H1 (cell line): ENCODE data around the gene NHS. TPM values are rescaled to one million over a fixed set of nuclear protein-coding genes. Genes with fewer than 3 reads are reported as not detected.

ENCODE experiments used
- CTCF ChIA-PET: fragments of 300-600 bp; sonication (Branson Sonifier 250); formaldehyde crosslinking; loops from one replicate; lab custom pipeline; 2021; ENCODE audit not compliant: partially characterized antibody; lab: Charles Lee
- POLR2A ChIA-PET: fragments of 300-600 bp; sonication (Branson Sonifier 250); formaldehyde crosslinking; loops from one replicate; lab custom pipeline; 2021; ENCODE audit warnings: inconsistent platforms; ENCODE audit not compliant: partially characterized antibody; lab: Charles Lee
- DNase-seq, 2 experiments: peaks; one replicate each; pipeline versions ENCODE4 v3.0.0 to v3.0.0-alpha.2; 2010 to 2022; ENCODE audit warnings: low spot score in 2 of 2, low read depth in 1 of 2, mixed read lengths in 1 of 2
- FAIRE-seq: peaks from 2 replicates; lab custom pipeline; 2011; peaks lifted over from hg19 to GRCh38; lab: Jason Lieb, UNC
- H2AFZ ChIP-seq: 2 replicates; pipeline ENCODE4 v1.8.1; 2012; ENCODE audit warnings: low read length, inconsistent platforms
- H2AK5ac ChIP-seq: 2 replicates; pipeline ENCODE4 v1.6.1; 2013; ENCODE audit warnings: low read depth, low read length
- H2BK120ac ChIP-seq: replicated peaks from 2 replicates; pipeline ENCODE3; 2013; ENCODE audit warnings: low read depth, low read length, inconsistent platforms
- H2BK12ac ChIP-seq: 2 replicates; pipeline ENCODE4 v1.6.1; 2013; ENCODE audit warnings: low read depth, low read length
- H2BK15ac ChIP-seq: 2 replicates; pipeline ENCODE4 v1.6.1; 2013; ENCODE audit warnings: low read length
- H2BK20ac ChIP-seq: 2 replicates; pipeline ENCODE4 v1.6.1; 2013; ENCODE audit warnings: low read length
- H2BK5ac ChIP-seq: 2 replicates; pipeline ENCODE4 v1.6.1; 2013; ENCODE audit warnings: low read depth, low read length
- H3K14ac ChIP-seq: 2 replicates; pipeline ENCODE4 v1.6.1; 2013; ENCODE audit warnings: inconsistent platforms; ENCODE audit not compliant: insufficient read length
- H3K18ac ChIP-seq: 2 replicates; pipeline ENCODE4 v1.6.1; 2013; ENCODE audit warnings: low read length; ENCODE audit errors: extremely low read depth
- H3K23ac ChIP-seq: 2 replicates; pipeline ENCODE4 v1.6.1; 2013; ENCODE audit warnings: inconsistent platforms; ENCODE audit not compliant: insufficient read length
- H3K23me2 ChIP-seq: 2 replicates; pipeline ENCODE4 v1.6.1; 2013; ENCODE audit warnings: low read depth, low read length
- H3K27ac ChIP-seq: 2 replicates; pipeline ENCODE4 v1.6.1; 2011; ENCODE audit warnings: low read depth, low read length, inconsistent platforms
- H3K27me3 ChIP-seq, 4 experiments: replicated peaks in 1 of 4; 1 replicate in 1 of 4; 2 replicates in 3 of 4; pipeline versions ENCODE4 v1.6.1 to v1.8.1; 2011 to 2013; ENCODE audit warnings: low read length in 3 of 4, mild to moderate bottlenecking in 3 of 4, inconsistent platforms in 2 of 4, mixed read lengths in 2 of 4, moderate library complexity in 1 of 4; ENCODE audit not compliant: control insufficient read depth in 3 of 4, insufficient read depth in 3 of 4; ENCODE audit errors: extremely low read depth in 1 of 4
- H3K36me3 ChIP-seq, 4 experiments: 2 replicates each; pipeline versions ENCODE4 v1.6.1 to v1.8.1; 2011 to 2013; ENCODE audit warnings: mild to moderate bottlenecking in 4 of 4, low read length in 3 of 4, moderate library complexity in 2 of 4, control low read depth in 1 of 4, inconsistent platforms in 1 of 4; ENCODE audit not compliant: insufficient read depth in 4 of 4, control insufficient read depth in 2 of 4
- H3K4ac ChIP-seq: replicated peaks from 2 replicates; pipeline ENCODE3; 2013; ENCODE audit warnings: low read length, low read depth, mixed read lengths, inconsistent platforms; ENCODE audit not compliant: insufficient read length
- H3K4me1 ChIP-seq, 4 experiments: replicated peaks in 1 of 4; 1 replicate in 1 of 4; 2 replicates in 3 of 4; pipeline versions ENCODE4 v1.6.1 to v1.8.1; 2011 to 2013; ENCODE audit warnings: low read length in 3 of 4, inconsistent platforms in 2 of 4, mixed read lengths in 1 of 4; ENCODE audit not compliant: insufficient read depth in 4 of 4, control insufficient read depth in 3 of 4
- H3K4me2 ChIP-seq, 2 experiments: 2 replicates each; pipeline versions ENCODE4 v1.6.1 to v1.8.1; 2011 to 2013; ENCODE audit warnings: low read depth in 2 of 2, low read length in 2 of 2, control low read depth in 1 of 2, inconsistent platforms in 1 of 2, mild to moderate bottlenecking in 1 of 2; ENCODE audit not compliant: insufficient read depth in 1 of 2
- H3K4me3 ChIP-seq, 4 experiments: fragments of 200-600, 300-600 bp in 1 of 4; sonication (generic), shearing (Covaris generic), sonication (Bioruptor Twin) in 1 of 4; 2 replicates each; pipeline versions ENCODE4 v1.5.1 to v1.8.1; 2011 to 2016; ENCODE audit warnings: low read length in 4 of 4, low read depth in 3 of 4, control low read depth in 2 of 4, inconsistent platforms in 2 of 4, mild to moderate bottlenecking in 2 of 4, mixed read lengths in 1 of 4, moderate library complexity in 1 of 4; ENCODE audit not compliant: insufficient read depth in 2 of 4; ENCODE audit errors: extremely low read depth in 1 of 4
- H3K56ac ChIP-seq: replicated peaks from 2 replicates; pipeline ENCODE3; 2013; ENCODE audit warnings: low read depth, mild to moderate bottlenecking, mixed read lengths, low read length, inconsistent platforms; ENCODE audit not compliant: insufficient read length
- H3K79me1 ChIP-seq: 2 replicates; pipeline ENCODE4 v1.6.1; 2013; ENCODE audit warnings: low read depth, low read length, control low read depth
- H3K79me2 ChIP-seq, 2 experiments: 2 replicates each; pipeline versions ENCODE4 v1.6.1 to v1.8.1; 2012 to 2013; ENCODE audit warnings: low read length in 2 of 2, mild to moderate bottlenecking in 2 of 2, inconsistent platforms in 1 of 2; ENCODE audit not compliant: insufficient read depth in 2 of 2, control insufficient read depth in 1 of 2
- H3K9ac ChIP-seq, 4 experiments: replicated peaks in 1 of 4; 1 replicate in 1 of 4; 2 replicates in 3 of 4; pipeline versions ENCODE4 v1.6.1 to v1.8.1; 2011 to 2013; ENCODE audit warnings: low read depth in 3 of 4, low read length in 3 of 4, control low read depth in 2 of 4, mild to moderate bottlenecking in 2 of 4, moderate library complexity in 2 of 4, inconsistent platforms in 1 of 4; ENCODE audit errors: extremely low read depth in 1 of 4
- H3K9me3 ChIP-seq, 2 experiments: 2 replicates each; pipeline versions ENCODE4 v1.6.1 to v1.8.1; 2012 to 2013; ENCODE audit warnings: mild to moderate bottlenecking in 2 of 2, moderate library complexity in 2 of 2, control low read depth in 1 of 2, inconsistent platforms in 1 of 2, low read depth in 1 of 2, low read length in 1 of 2, mixed read lengths in 1 of 2; ENCODE audit not compliant: insufficient read depth in 2 of 2
- H4K20me1 ChIP-seq, 2 experiments: replicated peaks in 1 of 2; 2 replicates each; pipeline versions ENCODE3 to v1.8.1; 2011 to 2013; ENCODE audit warnings: inconsistent platforms in 2 of 2, low read length in 2 of 2, mild to moderate bottlenecking in 1 of 2; ENCODE audit not compliant: insufficient read depth in 2 of 2, control insufficient read depth in 1 of 2
- H4K5ac ChIP-seq: 2 replicates; pipeline ENCODE4 v1.6.1; 2013; ENCODE audit warnings: low read length, low read depth, mixed read lengths, inconsistent platforms; ENCODE audit not compliant: insufficient read length
- H4K8ac ChIP-seq: 2 replicates; pipeline ENCODE4 v1.8.0; 2013; ENCODE audit warnings: mild to moderate bottlenecking, moderate library complexity, low read length, inconsistent platforms; ENCODE audit not compliant: insufficient read depth; ENCODE audit errors: extremely low read depth
- H4K91ac ChIP-seq: replicated peaks from 2 replicates; pipeline ENCODE3; 2013; ENCODE audit warnings: low read length, mixed read lengths, inconsistent platforms; ENCODE audit not compliant: insufficient read length
- CEBPB ChIP-seq: IDR thresholded peaks from 2 replicates; pipeline ENCODE4 v1.6.1; 2012; ENCODE audit warnings: low read depth, low read length
- KDM4A ChIP-seq: IDR thresholded peaks from one replicate; pipeline ENCODE4 v1.7.1; 2012; ENCODE audit warnings: low read depth, mild to moderate bottlenecking, moderate library complexity, low read length, inconsistent platforms; ENCODE audit not compliant: severe bottlenecking
- SP1 ChIP-seq: IDR thresholded peaks from 2 replicates; pipeline ENCODE4 v1.6.1; 2011; ENCODE audit warnings: low read depth, low read length
- TBP ChIP-seq: IDR thresholded peaks from 2 replicates; pipeline ENCODE4 v1.6.1; 2011; ENCODE audit warnings: low read depth, low read length, improper control_type of control experiment
- WGBS, 2 experiments: shearing (Covaris generic) in 1 of 2; methylation state at CpG; one replicate each; pipeline versions ENCODE4 v1.1.6 to v1.1.7; 2013 to 2015; ENCODE audit warnings: low lambda C conversion rate in 2 of 2, mixed read lengths in 2 of 2, inconsistent platforms in 1 of 2, low coverage in 1 of 2, missing lambda C conversion rate in 1 of 2; ENCODE audit not compliant: insufficient replicate concordance in 2 of 2, insufficient coverage in 1 of 2, insufficient read length in 1 of 2; ENCODE audit errors: extremely low coverage in 1 of 2, missing lambda C conversion rate in 1 of 2; 5-methylcytosine and 5-hydroxymethylcytosine counted together
- polyA plus RNA-seq, 7 experiments: library from polyadenylated mRNA; depleted of rRNA in 3 of 7; stranded (reverse) in 5 of 7; unstranded in 2 of 7; fragments of >200 nt in 5 of 7; fragments of 200-250 nt in 2 of 7; gene quantifications; 1 replicate in 5 of 7; 2 replicates in 1 of 7; 4 replicates in 1 of 7; pipeline versions ENCODE4 v1.2.1 to v1.2.3, GENCODE V29; 2011 to 2013; ENCODE audit warnings: missing spikeins in 2 of 7, mixed read lengths in 2 of 7
- total RNA-seq: library from RNA; stranded (reverse); fragmentation: NEBNext Ultra II Directional; extraction: Animal tissue kit (Norgen Biotek cat#: 25700); gene quantifications from 2 replicates; pipeline ENCODE4 v1.2.1, GENCODE V29; 2021

NHS gene
- total and polyA plus RNA-seq, 2 of the 8 experiments (the other 6 are each of a cell fraction or from before 2014, with no cell fraction given) = 2.2 to 6.7 TPM

DNA sequence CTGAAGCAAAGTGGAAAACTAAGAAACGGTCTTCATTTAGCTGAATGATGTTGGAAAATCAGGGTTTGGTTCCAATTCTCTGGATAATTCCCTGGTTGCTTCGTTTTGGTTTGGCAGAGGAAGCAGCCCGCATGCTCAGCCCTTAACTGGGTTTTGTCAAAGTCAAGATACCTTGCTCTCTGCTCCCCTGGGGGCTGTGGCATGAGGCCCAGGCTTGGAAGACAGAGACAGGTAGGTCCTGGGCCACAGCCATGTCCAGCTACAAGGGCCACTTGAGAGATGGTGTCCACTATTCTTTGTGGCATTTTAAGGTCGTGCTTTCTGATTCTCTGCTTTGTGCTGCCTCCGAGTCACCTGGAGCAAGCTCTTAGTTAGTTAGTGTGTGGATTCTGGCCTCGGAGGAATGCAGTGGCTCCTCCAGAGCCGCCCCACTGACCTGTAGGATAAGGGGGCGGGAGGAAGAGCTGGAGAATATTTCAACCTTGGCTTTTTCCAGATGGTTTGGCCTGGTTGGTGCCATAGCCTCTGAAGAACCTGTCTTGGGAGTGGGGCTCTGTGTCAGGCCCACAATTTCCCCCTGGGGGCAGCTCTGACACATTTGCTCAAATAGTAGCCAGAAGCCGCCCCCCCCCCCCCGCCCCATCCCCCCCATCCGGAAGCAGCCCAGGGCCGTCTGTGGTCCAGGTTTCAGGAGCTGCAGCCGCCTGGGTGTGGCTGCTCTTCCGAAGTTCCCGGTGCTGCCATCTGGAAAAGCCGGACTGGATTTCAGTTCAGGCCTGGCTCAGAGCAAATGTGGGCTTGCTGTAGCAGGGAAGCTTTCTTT, 147.1 kb downstream of the NHS start:
- Histone ChIP-seq H4K5ac (no peak overlapping the region), H3K14ac (no peak overlapping the region), H3K79me2 (peaks cover 0 to 2% of the 10 kb centered on the region in 2 experiments; a peak in 1 of 4 replicates), H3K4me3 (no peak overlapping the region), H2AK5ac (no peak overlapping the region), H3K4me2 (no peak overlapping the region; a peak in 2 of 4 replicates), H2BK120ac (no peak overlapping the region), H3K9me3 (no peaks in the 10 kb centered on the region; a peak in 1 of 4 replicates), H3K4ac (no peak overlapping the region), H2BK20ac (no peak overlapping the region), H3K9ac (no peak overlapping the region), H2BK5ac (no peak overlapping the region), H3K4me1 (peaks cover 0 to 10% (median 6%) of the 10 kb centered on the region in 4 experiments; a peak in 5 of 7 replicates), H4K20me1 (no peaks in the 10 kb centered on the region), H3K79me1 (no peaks in the 10 kb centered on the region), H3K36me3 (no peaks in the 10 kb centered on the region), H3K27ac (no peak overlapping the region), H3K27me3 (no peaks in the 10 kb centered on the region), H3K23me2 (no peaks in the 10 kb centered on the region), H4K8ac (no peak overlapping the region), H2BK12ac (no peak overlapping the region), H3K56ac (no peak overlapping the region), H2AFZ (no peak overlapping the region), H2BK15ac (no peak overlapping the region; the same call in 1 of the 2 replicates), H3K18ac (peak overlapping the region; percentile 15; the same call in 1 of the 2 replicates), H3K23ac (no peak overlapping the region), H4K91ac (no peak overlapping the region)
- DNase-seq (no peak), FAIRE-seq (no peak)
- WGBS, 2 experiments = 24% methylated on average over 10 of the region's 16 CpGs; no CpG with 5 or more reads in 1 of the 2 experiments
- TF ChIP-seq KDM4A (no peak), SP1 (peak; percentile 68; the same call in 1 of the 2 replicates), TBP (no peak), CEBPB (no peak)
- ChIA-PET POLR2A (interaction anchor here (1.1 kb wide), 1 partner anchor 148 kb away, joined by 3 read pairs; no protein-coding TSS in a partner anchor), CTCF (interaction anchor here (0.6 to 1.4 kb wide), 6 partner anchors 9 to 147 kb away, joined by 3 to 4 read pairs (median 3); partner anchors contain the start of gene NHS)
